ENCODE results near the gene AP3M1.
"Not testable (repeated sequence)": the region's sequence is repeated elsewhere in the genome, so short reads cannot be mapped to it uniquely, and the experiment has no call there.

AP3M1 gene

DNA sequence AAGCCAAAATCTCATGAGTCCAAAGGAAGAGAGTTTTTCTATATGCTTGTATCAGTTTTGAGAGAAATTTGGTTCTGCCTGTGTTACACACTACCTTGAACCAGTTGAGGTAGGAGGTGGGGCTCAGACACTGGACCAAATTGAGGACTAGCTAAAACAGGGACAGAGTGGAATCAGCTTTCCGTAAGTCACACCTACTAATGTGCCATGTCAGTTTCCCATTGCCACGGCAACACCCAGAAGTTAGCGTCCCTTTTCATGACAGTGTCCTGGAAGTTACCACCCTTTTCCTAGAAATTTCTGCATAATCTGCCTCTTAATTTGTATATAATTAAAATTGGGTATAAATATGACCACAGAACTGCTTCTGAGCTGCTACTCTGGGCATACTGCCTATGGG lies 9.4 kb upstream of the AP3M1 start:
- DNase-seq: no peak

- no peak for DNase-seq
Measured at GRCh38 chr10:74156919-74157289, 6.3 kb upstream of the AP3M1 start.

GRCh38 chr10:74153676-74154075 lies 3.0 kb upstream of the AP3M1 start:
- no peak for DNase-seq

GRCh38 chr10:74153123-74153522 lies 2.5 kb upstream of the AP3M1 start:
- DNase-seq: no peak

GRCh38 chr10:74151879-74152722 lies 1.5 kb upstream of the AP3M1 start:
- DNase-seq: no peak

DNA sequence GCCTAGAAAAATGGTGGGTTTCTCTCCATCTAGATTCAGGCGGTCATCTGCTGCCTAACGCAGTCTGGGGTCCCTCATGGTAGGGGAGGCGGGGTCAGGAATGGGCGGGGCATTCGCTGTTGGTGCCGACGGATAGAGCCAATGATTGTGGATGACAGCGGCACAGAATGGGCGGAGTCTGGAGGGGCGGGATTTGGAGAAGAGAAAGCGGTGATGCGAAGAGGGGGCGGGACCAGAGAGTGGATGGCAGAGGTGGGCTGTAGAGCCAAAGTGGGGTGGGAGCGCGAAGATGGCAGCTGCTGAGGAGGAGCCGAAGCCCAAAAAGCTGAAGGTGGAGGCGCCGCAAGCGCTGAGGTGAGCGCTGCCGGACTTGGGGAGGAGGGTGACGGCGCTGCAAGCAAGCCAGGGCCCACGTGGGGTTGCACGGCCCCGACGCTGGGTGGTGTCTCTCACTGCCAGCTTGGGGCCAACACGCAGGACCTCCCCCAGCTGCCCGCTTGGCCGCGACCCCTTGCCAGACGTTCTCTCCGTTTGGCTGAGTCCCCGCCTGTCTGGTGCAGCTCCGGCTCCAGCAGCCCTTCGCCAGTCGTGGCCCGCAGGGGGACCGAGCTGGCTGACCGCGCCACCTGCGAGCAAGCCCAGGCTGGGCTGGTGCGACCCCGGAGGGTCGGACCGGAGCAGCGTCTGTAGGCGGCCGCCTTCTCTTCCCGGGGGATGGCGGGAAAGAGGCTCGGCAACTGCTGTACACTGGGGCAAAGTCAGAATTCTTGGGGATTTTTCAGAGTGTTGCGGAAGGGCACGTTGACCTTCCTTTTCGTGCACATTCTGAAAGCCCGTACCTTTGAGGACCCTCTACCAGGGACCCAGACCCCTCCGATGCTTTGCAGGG lies 606 bp upstream of the AP3M1 start, which contains the start of gene ADK:
Gene ADK (plus strand): TSS at position 232 of the 889 bp plus-strand sequence. CDS start 58 bp downstream, at position 290.
- DNase-seq: peak; percentile 41

DNA sequence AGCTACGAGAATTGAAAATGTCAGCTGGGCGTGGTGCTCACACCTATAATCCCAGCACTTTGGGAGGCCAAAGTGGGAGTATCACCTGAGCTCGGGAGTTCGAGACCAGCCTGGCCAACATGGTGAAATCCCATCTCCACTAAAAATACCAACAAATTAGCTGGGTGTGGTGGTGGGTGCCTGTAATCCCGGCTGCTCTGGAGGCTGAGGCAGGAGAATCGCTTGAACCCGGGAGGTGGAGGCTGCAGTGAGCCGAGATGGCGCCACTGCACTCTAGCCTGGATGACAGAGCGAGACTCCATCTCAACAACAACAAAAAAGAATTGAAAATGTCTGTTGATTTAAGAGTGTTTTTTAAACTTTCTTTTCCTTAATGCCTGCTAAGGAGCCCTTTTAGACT lies 3.6 kb downstream of the AP3M1 start:
- not testable (repeated sequence) for DNase-seq

- DNase-seq: no peak
Measured at GRCh38 chr10:74145133-74145532, 5.5 kb downstream of the AP3M1 start.

- DNase-seq: no peak
Measured at GRCh38 chr10:74140553-74140952, 10.1 kb downstream of the AP3M1 start.

- no peak for DNase-seq
Measured at GRCh38 chr10:74139981-74140380, 10.6 kb downstream of the AP3M1 start.

GRCh38 chr10:74138596-74138995 lies 12.0 kb downstream of the AP3M1 start:
- not testable (repeated sequence) for DNase-seq

DNA sequence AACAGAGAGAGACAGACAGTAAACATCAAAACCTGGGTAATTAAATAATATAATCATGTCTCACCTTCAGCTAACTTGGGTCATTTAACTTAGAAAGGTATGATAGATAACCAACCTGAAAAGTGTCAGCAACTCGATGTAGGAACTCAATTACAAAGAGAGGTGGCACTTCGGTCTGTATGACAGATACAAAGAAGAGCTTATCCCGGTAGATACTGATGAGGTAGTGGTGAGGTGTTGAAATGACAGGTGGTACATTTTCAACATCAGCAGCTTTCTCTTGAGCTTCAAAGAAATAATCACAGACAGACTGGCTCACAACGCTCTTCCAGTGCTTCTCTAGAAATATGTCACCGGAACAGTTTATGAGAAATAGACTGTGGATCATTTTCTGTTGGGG lies 12.6 kb downstream of the AP3M1 start:
- DNase-seq: no peak

GRCh38 chr10:74135452-74135851 lies 15.2 kb downstream of the AP3M1 start:
- no peak for DNase-seq

- DNase-seq: no peak
Measured at GRCh38 chr10:74133923-74134820, 16.5 kb downstream of the AP3M1 start.

DNA sequence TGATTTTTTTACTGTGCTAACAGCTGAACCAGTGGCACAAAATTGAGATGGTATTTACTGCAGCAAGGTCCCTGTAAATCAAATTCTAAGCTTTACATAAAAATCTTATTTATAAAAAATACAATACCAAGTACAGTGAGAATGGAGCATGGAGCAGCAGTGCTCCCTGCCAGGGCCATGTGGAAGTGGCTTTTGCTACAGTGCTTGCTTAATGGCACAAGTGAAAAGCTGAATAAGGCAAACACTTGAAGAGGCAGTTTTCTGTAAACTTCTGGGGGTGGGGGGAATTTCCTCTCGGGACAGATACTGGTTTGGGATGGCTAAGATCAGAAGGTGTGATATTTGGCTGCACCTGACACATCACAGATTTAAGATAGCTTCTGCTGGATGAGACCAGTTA lies 27.5 kb downstream of the AP3M1 start:
- no peak for DNase-seq

GRCh38 chr10:74122060-74122459 lies 28.6 kb downstream of the AP3M1 start:
- no peak for DNase-seq

- DNase-seq: no peak
Measured at GRCh38 chr10:74121368-74121767, 29.3 kb downstream of the AP3M1 start.

DNA sequence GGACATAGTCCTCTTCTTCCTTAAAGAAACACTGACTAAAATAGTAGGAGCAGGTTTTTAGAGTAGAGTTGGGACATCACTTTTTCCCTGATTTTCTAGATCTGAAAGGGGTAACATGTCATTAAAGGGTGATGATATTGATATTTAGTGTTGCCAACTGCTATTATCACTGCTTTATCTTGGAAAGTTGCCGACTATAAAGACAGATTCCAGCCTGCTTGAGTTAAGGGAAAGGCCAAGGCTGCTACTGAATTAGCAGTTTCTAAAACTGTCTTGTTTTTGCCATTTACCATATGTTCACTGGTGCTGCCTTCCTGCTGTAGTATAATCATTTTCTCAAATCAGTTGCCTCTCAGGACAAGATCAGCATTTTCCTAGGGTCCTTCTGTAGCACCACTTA lies 29.7 kb downstream of the AP3M1 start:
- DNase-seq: no peak

GRCh38 chr10:74118804-74119203 lies 31.8 kb downstream of the AP3M1 start:
- DNase-seq: no peak

DNA sequence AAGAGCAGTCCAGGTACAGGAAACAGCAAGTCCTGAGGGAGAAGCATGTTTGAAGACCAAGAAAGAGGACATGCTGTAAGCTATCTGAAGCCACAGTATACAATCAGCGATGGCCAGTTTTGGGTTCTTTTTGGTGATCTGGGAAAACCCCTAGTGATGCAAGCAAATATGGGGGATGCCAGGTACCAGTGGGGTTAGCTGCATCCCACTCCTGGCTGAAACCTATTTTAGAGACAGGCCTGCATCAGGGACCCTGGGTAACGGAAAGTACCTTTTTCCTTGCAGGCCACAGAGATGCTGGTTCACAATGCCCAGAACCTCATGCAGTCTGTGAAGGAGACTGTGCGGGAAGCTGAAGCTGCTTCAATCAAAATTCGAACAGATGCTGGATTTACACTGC lies 32.9 kb downstream of the AP3M1 start:
- DNase-seq: no peak

DNA sequence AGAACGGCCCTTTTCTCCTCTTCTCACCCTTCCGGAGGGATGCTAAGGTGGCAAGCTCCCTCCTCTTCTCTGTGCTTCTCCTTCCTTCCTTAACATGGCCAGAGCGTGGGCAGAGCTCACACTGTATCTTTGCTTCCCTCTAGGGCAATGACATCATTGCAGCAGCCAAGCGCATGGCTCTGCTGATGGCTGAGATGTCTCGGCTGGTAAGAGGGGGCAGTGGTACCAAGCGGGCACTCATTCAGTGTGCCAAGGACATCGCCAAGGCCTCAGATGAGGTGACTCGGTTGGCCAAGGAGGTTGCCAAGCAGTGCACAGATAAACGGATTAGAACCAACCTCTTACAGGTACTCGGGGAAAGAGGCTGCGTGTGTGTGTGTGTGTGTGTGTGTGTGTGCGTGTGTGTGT lies 36.6 kb downstream of the AP3M1 start:
- DNase-seq: no peak

GRCh38 chr10:74113546-74113945 lies 37.1 kb downstream of the AP3M1 start:
- no peak for DNase-seq

- DNase-seq: no peak
Measured at GRCh38 chr10:74111799-74112198, 38.8 kb downstream of the AP3M1 start.
